Raji (cell line): Measurements from ENCODE around the gene NRAP.

Experiments used
- POLR2A ChIP-seq: IDR thresholded peaks from 2 replicates; pipeline ENCODE4 v1.6.1; 2011; ENCODE audit warnings: low read depth, low read length, control low read depth; ENCODE audit not compliant: insufficient read depth

Gene NRAP

GRCh38 chr10:113610631-113611601 lies 52.9 kb downstream of the NRAP start:
- no peak for TF ChIP-seq POLR2A

DNA sequence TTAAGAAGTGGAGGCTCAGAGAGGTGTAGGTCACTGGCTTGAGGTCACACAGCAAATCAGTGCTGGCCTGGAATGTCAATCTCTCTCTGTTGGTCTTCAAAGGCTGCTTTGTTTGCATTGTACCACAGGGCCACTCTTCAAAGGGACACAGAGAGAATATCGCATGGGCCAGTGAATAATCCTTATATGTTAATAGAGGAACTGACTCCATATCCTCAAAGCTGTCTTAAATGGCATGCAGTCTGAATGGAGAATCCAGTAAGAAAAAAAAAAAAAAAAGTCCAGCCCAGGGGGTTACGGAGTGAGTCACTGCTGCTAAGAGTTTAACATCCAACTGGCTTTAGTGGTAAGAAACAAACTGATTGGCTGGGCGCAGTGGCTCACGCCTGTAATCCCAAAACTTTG lies 54.1 kb downstream of the NRAP start:
- TF ChIP-seq POLR2A, result no peak

- TF ChIP-seq POLR2A, result no peak
Observed at GRCh38 chr10:113605268-113605978, 58.4 kb downstream of the NRAP start.

GRCh38 chr10:113604572-113604971 lies 59.3 kb downstream of the NRAP start:
- TF ChIP-seq POLR2A, result no peak

GRCh38 chr10:113603057-113603777 lies 60.6 kb downstream of the NRAP start:
- no peak for TF ChIP-seq POLR2A

- no peak for TF ChIP-seq POLR2A
Observed at GRCh38 chr10:113600569-113600968, 63.3 kb downstream of the NRAP start.

GRCh38 chr10:113594652-113595051 lies 69.2 kb downstream of the NRAP start:
- no peak for TF ChIP-seq POLR2A

GRCh38 chr10:113592380-113592779 lies 71.5 kb downstream of the NRAP start:
- TF ChIP-seq POLR2A, result no peak

GRCh38 chr10:113590581-113590980 lies 73.3 kb downstream of the NRAP start:
- no peak for TF ChIP-seq POLR2A

- TF ChIP-seq POLR2A, result no peak
Observed at GRCh38 chr10:113589201-113589770, 74.6 kb downstream of the NRAP start.

GRCh38 chr10:113585949-113586348 lies 77.9 kb downstream of the NRAP start:
- no peak for TF ChIP-seq POLR2A

- no peak for TF ChIP-seq POLR2A
Observed at GRCh38 chr10:113583571-113583970, 80.3 kb downstream of the NRAP start.

DNA sequence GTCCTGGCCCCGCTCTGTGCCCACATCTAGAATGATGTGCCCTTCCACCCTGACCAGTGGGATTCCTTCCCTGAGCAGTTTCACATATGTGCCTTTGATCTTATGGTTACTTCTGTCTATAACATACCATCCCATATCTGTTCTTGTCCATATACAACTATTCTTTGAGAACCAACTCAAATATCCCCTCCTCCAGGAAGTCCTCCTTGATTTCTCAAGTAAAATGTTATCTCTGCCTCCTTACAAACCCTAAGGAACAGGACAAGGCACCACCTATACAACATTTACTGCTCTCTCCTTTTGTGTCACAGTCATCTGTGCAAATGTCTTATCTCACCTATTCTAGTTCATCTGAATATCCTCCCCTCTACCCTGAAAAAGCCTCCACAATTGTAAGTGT lies 82.7 kb downstream of the NRAP start:
- no peak for TF ChIP-seq POLR2A

DNA sequence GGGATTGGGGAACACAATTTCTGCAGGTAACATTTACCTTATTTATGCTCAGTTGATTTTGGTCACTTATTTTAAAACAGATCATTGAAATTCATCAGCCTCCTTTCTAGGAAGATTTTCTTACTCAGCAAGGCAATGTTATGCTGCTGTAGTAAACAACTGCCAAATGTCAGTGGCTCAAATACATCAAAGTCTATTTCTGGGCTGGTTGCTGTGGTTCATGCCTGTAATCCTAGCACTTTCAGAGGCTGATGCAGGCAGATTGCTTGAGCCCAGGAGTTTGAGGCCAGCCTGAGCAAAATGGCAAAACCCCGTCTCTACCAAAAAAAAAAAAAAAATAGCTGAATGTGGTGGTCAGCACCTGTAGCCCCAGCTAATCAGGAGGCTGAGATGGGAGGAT lies 85.1 kb downstream of the NRAP start:
- TF ChIP-seq POLR2A, result no peak

- TF ChIP-seq POLR2A, result no peak
Observed at GRCh38 chr10:113576852-113577251, 87.0 kb downstream of the NRAP start.
